ENCODE data around the gene SLC13A2.

SLC13A2 gene

DNA sequence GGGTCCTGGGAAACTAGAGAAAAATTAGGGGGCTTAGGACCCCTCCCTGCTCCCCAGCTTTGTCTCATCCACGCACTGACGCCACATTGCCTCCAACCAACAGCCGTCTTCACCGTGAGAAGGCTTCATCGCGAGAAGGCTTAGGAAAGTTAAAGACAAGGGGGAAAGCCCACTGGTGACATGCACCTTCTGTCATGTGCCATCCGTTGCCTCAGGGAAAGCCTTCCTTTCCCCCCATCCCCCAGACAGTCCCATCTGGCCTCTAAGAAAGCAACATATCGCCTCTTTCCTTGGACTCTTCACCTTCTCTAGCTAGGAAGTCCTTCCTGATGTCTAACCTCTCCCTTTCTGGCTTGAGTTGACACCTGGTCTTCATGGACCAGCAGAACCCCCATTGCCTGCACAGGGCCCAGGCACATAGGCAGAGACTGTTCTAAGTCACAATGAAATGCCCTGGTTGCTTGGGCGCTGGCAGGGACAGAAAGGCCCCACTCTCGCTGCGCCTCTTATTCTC, 34.8 kb downstream of the SLC13A2 start:
- Histone ChIP-seq H3K9ac (ENCODE audit: low read length) (no peak overlapping the region), H3K4me2 (ENCODE audit: low read length, poor library complexity, severe bottlenecking) (no peak overlapping the region), H3K4me1 (ENCODE audit: control insufficient read depth, insufficient read depth, low read depth, low read length) (peaks cover 4% of the 10 kb centered on the region), H3K36me3 (ENCODE audit: control insufficient read depth in 1 of 2, insufficient read depth in 2 of 2, low read depth in 1 of 2, low read length in 2 of 2) (no peaks in the 10 kb centered on the region), H2AFZ (ENCODE audit: low read depth, low read length) (no peak overlapping the region), H3K14ac (ENCODE audit: low read length in 2 of 2) (no peak overlapping the region), H3K4ac (ENCODE audit: low read depth in 1 of 2, low read length in 2 of 2) (no peak overlapping the region), H4K91ac (ENCODE audit: low read length) (no peak overlapping the region), H3K27ac (ENCODE audit: low read length, poor library complexity, severe bottlenecking) (no peak overlapping the region), H2BK120ac (ENCODE audit: low read depth, low read length) (no peak overlapping the region), H2AK5ac (ENCODE audit: low read length, severe bottlenecking) (no peak overlapping the region), H3K27me3 (ENCODE audit: control insufficient read depth in 1 of 2, insufficient read depth in 1 of 2, low read length in 2 of 2) (peaks cover 81 to 90% of the 10 kb centered on the region in 2 experiments), H2BK15ac (ENCODE audit: low read depth, poor library complexity, severe bottlenecking) (no peak overlapping the region), H3K4me3 (ENCODE audit: insufficient read depth in 1 of 2, low read depth in 1 of 2, low read length in 2 of 2) (no peak overlapping the region), H2BK12ac (ENCODE audit: low read length in 2 of 2) (no peak overlapping the region), H2BK5ac (ENCODE audit: low read depth, low read length, poor library complexity, severe bottlenecking) (no peak overlapping the region), H3K9me3 (ENCODE audit: control insufficient read depth, low read length) (no peaks in the 10 kb centered on the region), H4K8ac (ENCODE audit: low read length) (no peak overlapping the region), H3K79me1 (replicated peaks; ENCODE audit: low read length, poor library complexity, severe bottlenecking) (no peaks in the 10 kb centered on the region), H3K23ac (ENCODE audit: low read length in 2 of 2) (no peak overlapping the region), H3K18ac (ENCODE audit: low read depth in 1 of 2, low read length in 2 of 2) (no peak overlapping the region)
- 76% methylated on average over 11 of the region's 11 CpGs for WGBS
- no peak for DNase-seq

DNA sequence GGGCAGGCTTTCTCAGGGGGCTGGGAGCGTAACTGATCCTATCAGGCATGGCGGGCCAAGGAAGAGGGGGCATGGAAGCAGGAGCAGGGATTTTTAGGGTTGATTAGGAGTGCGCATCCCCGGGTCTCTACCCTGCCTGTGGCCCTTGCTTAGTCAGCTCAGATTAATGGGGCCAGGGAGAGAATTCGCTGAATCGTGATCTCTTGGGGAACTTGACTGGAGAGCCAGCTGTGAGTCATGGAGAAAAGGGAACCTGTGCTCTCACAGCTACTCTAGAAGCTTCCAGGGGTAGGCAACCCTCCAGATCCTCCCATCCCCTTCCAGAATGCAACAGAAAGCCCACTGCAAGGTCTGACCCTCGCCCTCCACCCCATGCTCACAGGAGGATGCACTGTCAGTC, 36.3 kb downstream of the SLC13A2 start:
- no peak overlapping the region for H3K27ac ChIP-seq (ENCODE audit: low read length, poor library complexity, severe bottlenecking)
- no peak overlapping the region for H3K4me2 ChIP-seq (ENCODE audit: low read length, poor library complexity, severe bottlenecking)
- no peak overlapping the region for H3K14ac ChIP-seq (ENCODE audit: low read length in 2 of 2)
- no peak overlapping the region for H4K91ac ChIP-seq (ENCODE audit: low read length)
- 83% methylated on average over 5 of the region's 7 CpGs for WGBS
- no peak overlapping the region for H2AFZ ChIP-seq (ENCODE audit: low read depth, low read length)
- H2BK5ac ChIP-seq (ENCODE audit: low read depth, low read length, poor library complexity, severe bottlenecking): no peak overlapping the region
- H4K8ac ChIP-seq (ENCODE audit: low read length): no peak overlapping the region
- no peak overlapping the region for H2BK15ac ChIP-seq (ENCODE audit: low read depth, poor library complexity, severe bottlenecking)
- H3K4me1 ChIP-seq (ENCODE audit: control insufficient read depth, insufficient read depth, low read depth, low read length): peaks cover 4% of the 10 kb centered on the region
- no peak overlapping the region for H3K9ac ChIP-seq (ENCODE audit: low read length)
- H3K9me3 ChIP-seq (ENCODE audit: control insufficient read depth, low read length): no peaks in the 10 kb centered on the region
- H3K18ac ChIP-seq (ENCODE audit: low read depth in 1 of 2, low read length in 2 of 2): no peak overlapping the region
- no peak overlapping the region for H3K23ac ChIP-seq (ENCODE audit: low read length in 2 of 2)
- DNase-seq: no peak
- H3K79me1 ChIP-seq (replicated peaks; ENCODE audit: low read length, poor library complexity, severe bottlenecking): no peaks in the 10 kb centered on the region
- no peak overlapping the region for H3K4me3 ChIP-seq (ENCODE audit: insufficient read depth in 1 of 2, low read depth in 1 of 2, low read length in 2 of 2)
- H2BK12ac ChIP-seq (ENCODE audit: low read length in 2 of 2): no peak overlapping the region
- H3K4ac ChIP-seq (ENCODE audit: low read depth in 1 of 2, low read length in 2 of 2): no peak overlapping the region
- no peak overlapping the region for H2AK5ac ChIP-seq (ENCODE audit: low read length, severe bottlenecking)
- peaks cover 89 to 93% of the 10 kb centered on the region in 2 experiments for H3K27me3 ChIP-seq (ENCODE audit: control insufficient read depth in 1 of 2, insufficient read depth in 1 of 2, low read length in 2 of 2)
- no peak overlapping the region for H2BK120ac ChIP-seq (ENCODE audit: low read depth, low read length)
- no peaks in the 10 kb centered on the region for H3K36me3 ChIP-seq (ENCODE audit: control insufficient read depth in 1 of 2, insufficient read depth in 2 of 2, low read depth in 1 of 2, low read length in 2 of 2)

DNA sequence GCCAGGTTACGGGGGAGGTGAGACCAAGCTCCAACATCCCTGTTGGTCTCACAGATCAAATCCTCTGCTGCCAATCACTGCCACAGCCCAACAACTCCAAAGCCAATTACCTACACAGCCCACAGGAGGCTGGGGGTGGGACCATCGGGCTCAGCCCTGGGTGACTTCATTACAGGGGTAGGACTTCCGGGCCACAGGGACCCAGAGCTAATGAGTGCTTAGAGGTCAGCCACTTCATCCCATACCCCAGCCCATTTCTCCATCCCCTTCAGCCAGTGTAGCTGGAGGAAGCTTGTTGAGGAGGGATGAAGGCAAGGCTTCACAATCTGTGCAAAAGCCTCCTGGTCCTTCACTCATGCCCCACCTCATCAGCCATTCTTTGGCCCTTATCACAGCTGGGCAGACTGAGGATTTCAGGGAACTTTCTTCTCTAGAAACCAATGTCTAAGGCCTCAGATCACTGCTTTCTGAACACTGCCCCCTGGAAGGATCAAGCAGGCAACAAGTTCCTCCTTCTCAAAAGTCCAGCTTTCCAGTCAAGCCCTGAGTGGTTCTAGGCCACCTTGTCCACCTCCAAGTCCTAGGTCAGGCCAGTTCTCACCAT, 38.5 kb downstream of the SLC13A2 start:
- H3K27me3 ChIP-seq (ENCODE audit: control insufficient read depth in 1 of 2, insufficient read depth in 1 of 2, low read length in 2 of 2): peaks cover 78 to 87% of the 10 kb centered on the region in 2 experiments
- no peak overlapping the region for H2BK5ac ChIP-seq (ENCODE audit: low read depth, low read length, poor library complexity, severe bottlenecking)
- H2BK12ac ChIP-seq (ENCODE audit: low read length in 2 of 2): no peak overlapping the region
- H2AK5ac ChIP-seq (ENCODE audit: low read length, severe bottlenecking): no peak overlapping the region
- DNase-seq: no peak
- H3K4me1 ChIP-seq (ENCODE audit: control insufficient read depth, insufficient read depth, low read depth, low read length): peaks cover 4% of the 10 kb centered on the region
- no peak overlapping the region for H2BK120ac ChIP-seq (ENCODE audit: low read depth, low read length)
- H3K4me2 ChIP-seq (ENCODE audit: low read length, poor library complexity, severe bottlenecking): no peak overlapping the region
- no peak overlapping the region for H3K4me3 ChIP-seq (ENCODE audit: insufficient read depth in 1 of 2, low read depth in 1 of 2, low read length in 2 of 2)
- H4K8ac ChIP-seq (ENCODE audit: low read length): no peak overlapping the region
- no peaks in the 10 kb centered on the region for H3K9me3 ChIP-seq (ENCODE audit: control insufficient read depth, low read length)
- H3K79me1 ChIP-seq (replicated peaks; ENCODE audit: low read length, poor library complexity, severe bottlenecking): no peaks in the 10 kb centered on the region
- no peak overlapping the region for H2BK15ac ChIP-seq (ENCODE audit: low read depth, poor library complexity, severe bottlenecking)
- no peak overlapping the region for H3K18ac ChIP-seq (ENCODE audit: low read depth in 1 of 2, low read length in 2 of 2)
- no peak overlapping the region for H2AFZ ChIP-seq (ENCODE audit: low read depth, low read length)
- H3K4ac ChIP-seq (ENCODE audit: low read depth in 1 of 2, low read length in 2 of 2): no peak overlapping the region
- H3K14ac ChIP-seq (ENCODE audit: low read length in 2 of 2): no peak overlapping the region
- H3K36me3 ChIP-seq (ENCODE audit: control insufficient read depth in 1 of 2, insufficient read depth in 2 of 2, low read depth in 1 of 2, low read length in 2 of 2): no peaks in the 10 kb centered on the region
- no peak overlapping the region for H3K23ac ChIP-seq (ENCODE audit: low read length in 2 of 2)
- no peak overlapping the region for H3K27ac ChIP-seq (ENCODE audit: low read length, poor library complexity, severe bottlenecking)
- H3K9ac ChIP-seq (ENCODE audit: low read length): no peak overlapping the region
- 68% methylated on average over 3 of the region's 3 CpGs for WGBS
- no peak overlapping the region for H4K91ac ChIP-seq (ENCODE audit: low read length)

DNA sequence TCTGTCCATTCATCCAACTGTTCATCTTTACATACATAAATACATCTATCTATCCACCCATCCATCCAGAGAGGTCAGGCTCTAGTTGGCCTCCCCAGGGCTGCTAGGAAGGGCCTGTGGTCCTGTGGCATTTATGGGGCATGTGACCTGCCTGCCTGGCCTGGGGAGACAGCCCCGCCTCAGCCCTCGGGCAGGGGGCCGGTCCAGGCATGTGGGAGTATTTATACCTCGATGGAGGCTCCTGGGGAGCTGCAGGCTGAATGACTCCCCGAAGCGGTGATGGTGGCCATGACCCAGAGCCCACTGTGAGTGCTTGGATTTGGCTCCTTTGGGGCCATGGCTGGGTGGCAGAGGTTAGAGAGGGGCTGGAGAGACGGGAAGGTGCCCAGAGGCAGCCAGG, 40.0 kb downstream of the SLC13A2 start:
- Histone ChIP-seq H3K14ac (ENCODE audit: low read length in 2 of 2) (no peak overlapping the region), H3K4me3 (ENCODE audit: insufficient read depth in 1 of 2, low read depth in 1 of 2, low read length in 2 of 2) (no peak overlapping the region), H3K4me2 (ENCODE audit: low read length, poor library complexity, severe bottlenecking) (no peak overlapping the region), H2AFZ (ENCODE audit: low read depth, low read length) (no peak overlapping the region), H4K8ac (ENCODE audit: low read length) (no peak overlapping the region), H3K27ac (ENCODE audit: low read length, poor library complexity, severe bottlenecking) (no peak overlapping the region), H3K4ac (ENCODE audit: low read depth in 1 of 2, low read length in 2 of 2) (no peak overlapping the region), H2BK120ac (ENCODE audit: low read depth, low read length) (no peak overlapping the region), H3K23ac (ENCODE audit: low read length in 2 of 2) (no peak overlapping the region), H3K9ac (ENCODE audit: low read length) (no peak overlapping the region), H2AK5ac (ENCODE audit: low read length, severe bottlenecking) (no peak overlapping the region), H4K91ac (ENCODE audit: low read length) (no peak overlapping the region), H3K18ac (ENCODE audit: low read depth in 1 of 2, low read length in 2 of 2) (no peak overlapping the region), H3K4me1 (ENCODE audit: control insufficient read depth, insufficient read depth, low read depth, low read length) (peaks cover 4% of the 10 kb centered on the region), H3K36me3 (ENCODE audit: control insufficient read depth in 1 of 2, insufficient read depth in 2 of 2, low read depth in 1 of 2, low read length in 2 of 2) (no peaks in the 10 kb centered on the region), H3K79me1 (replicated peaks; ENCODE audit: low read length, poor library complexity, severe bottlenecking) (no peaks in the 10 kb centered on the region), H2BK12ac (ENCODE audit: low read length in 2 of 2) (no peak overlapping the region), H2BK15ac (ENCODE audit: low read depth, poor library complexity, severe bottlenecking) (no peak overlapping the region), H3K9me3 (ENCODE audit: control insufficient read depth, low read length) (no peaks in the 10 kb centered on the region), H2BK5ac (ENCODE audit: low read depth, low read length, poor library complexity, severe bottlenecking) (no peak overlapping the region), H3K27me3 (ENCODE audit: control insufficient read depth in 1 of 2, insufficient read depth in 1 of 2, low read length in 2 of 2) (peaks cover 68 to 84% of the 10 kb centered on the region in 2 experiments)
- no peak for DNase-seq
- 81% methylated on average over 7 of the region's 7 CpGs for whole genome bisulfite sequencing
